Measurements from ENCODE around the gene CTPS1.
A peak's percentile ranks its signal among the peaks of the same experiment; 100 is the strongest.

CTPS1 gene

GRCh38 chr1:41003127-41003639 is 23.7 kb downstream of the CTPS1 start:
- DNase-seq = no peak

- no peak for DNase-seq
Observed at GRCh38 chr1:41003640-41004220, 24.2 kb downstream of the CTPS1 start.

DNA sequence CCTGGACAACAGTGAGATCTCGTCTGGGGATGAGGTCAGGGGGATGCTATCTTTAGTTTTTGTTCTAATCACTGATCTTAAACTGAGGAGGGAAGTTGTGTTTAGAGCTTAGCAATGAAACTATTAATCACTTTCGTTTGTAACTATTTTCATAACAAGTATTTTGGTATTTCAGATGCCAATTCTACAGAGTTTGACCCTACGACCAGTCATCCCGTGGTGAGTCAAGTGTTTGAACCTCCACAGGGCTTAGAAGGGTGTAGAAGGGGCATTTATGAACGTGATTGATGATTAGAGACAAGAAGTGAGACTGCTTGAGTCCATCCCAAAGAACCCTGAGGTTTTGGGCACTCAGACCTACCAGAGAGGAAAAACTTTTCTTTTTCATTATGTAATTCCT is 26.4 kb downstream of the CTPS1 start:
- DNase-seq = no peak

GRCh38 chr1:41006942-41007865 is 27.7 kb downstream of the CTPS1 start:
- DNase-seq = no peak

DNA sequence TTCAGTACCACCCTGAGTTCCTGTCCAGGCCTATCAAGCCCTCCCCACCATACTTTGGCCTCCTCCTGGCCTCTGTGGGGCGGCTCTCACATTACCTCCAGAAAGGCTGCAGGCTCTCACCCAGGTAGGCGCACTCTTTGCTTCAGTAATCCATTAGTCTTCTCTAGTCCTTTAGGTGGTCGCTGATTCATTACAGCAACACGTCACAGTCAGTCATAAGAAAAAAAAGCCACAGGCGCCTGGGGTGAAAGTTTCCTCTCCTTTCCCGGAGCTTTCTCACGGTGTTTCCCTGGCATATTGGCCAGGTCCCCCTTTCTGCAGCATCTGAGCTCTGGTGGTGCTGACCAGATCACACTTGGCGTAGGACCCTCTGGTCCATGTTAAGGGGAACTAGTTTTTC is 30.0 kb downstream of the CTPS1 start:
- DNase-seq = no peak

GRCh38 chr1:41010345-41010744 is 30.8 kb downstream of the CTPS1 start:
- DNase-seq = no peak

- peak; percentile 36 for DNase-seq
Observed at GRCh38 chr1:41013024-41013423, 33.5 kb downstream of the CTPS1 start.

GRCh38 chr1:41013796-41014195 is 34.3 kb downstream of the CTPS1 start:
- no peak for DNase-seq

DNA sequence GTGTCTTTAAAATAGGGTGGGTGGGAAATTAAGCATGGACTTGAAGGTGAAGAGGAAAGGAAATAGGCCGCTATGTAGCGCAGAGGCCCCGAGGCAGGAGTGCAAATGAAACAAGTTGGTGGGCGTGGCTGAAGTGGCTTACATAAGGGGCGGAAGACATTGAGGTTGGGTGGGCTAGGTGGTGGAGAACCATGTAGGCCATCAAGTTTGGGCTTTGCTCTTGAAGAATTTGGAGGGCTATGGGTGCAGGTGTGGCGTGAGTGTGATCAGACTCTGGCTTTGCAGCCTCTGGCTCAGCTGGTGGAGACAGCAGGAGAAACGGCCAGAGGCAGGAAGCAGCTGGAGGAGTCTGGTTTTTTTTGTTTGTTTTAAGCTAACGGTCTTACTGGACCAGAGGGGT is 35.4 kb downstream of the CTPS1 start:
- DNase-seq = no peak

DNA sequence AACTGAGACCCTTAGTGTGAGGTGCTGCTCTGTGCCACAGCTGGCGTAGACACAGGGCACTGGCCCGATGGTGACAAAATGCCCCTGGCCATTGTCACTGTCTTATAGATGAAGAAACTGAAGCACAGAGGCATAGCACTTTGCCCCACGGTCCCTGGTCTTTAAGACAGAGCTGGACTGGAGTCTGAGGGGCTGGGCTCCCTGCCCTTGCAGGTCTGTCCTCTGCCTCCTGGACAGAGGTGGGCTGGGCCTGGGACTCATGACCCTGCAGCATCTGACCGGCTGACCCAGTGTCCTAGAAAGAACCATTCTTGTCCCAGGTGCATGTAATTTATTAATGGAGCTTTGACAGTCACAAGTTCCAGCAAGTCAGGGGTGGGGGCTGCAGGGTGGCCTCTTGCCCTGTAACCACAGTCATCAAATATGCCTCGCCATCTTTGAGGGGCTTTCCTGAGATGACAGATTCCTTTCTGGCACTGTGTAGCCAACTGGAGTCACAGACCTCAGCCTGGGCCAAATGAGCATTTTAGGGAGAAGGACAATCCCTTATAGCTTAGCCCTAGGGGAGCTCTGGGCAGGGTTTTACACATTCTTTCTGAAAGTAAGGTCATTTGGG is 35.9 kb downstream of the CTPS1 start:
- no peak for DNase-seq

DNA sequence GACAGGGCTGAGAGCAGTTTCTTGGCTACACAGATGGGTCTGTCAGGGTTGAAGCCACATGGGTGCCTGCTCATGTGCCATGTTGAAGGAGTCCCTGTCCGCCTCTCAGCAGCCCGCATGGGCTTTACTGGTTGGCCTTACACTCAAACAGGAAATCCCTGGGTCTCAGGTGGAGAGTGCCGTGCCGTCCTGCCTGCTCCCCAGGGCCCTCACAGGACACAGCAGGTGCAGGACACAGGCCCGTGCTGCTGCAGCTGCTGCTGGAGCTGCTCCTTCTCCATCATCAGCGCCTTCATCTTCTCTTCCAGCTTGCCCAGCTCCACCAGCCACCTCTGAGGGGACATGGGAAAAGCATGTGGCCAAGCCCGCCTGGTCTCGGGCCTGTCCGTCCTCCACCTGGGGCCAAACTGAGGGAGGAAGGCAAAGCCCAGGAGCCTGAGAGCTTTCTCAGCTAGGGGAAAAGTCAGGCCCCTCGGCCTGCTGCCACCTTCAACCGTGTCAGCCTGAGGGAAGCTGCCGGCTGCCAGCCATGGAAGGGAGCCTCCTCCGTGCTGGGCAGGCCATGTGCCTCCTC is 36.5 kb downstream of the CTPS1 start:
- no peak for DNase-seq

GRCh38 chr1:41017141-41018017 is 37.9 kb downstream of the CTPS1 start:
- DNase-seq = no peak

GRCh38 chr1:41018018-41018410 is 38.5 kb downstream of the CTPS1 start:
- DNase-seq = no peak

- peak; percentile 8 for DNase-seq
Observed at GRCh38 chr1:41019353-41019745, 39.9 kb downstream of the CTPS1 start.

GRCh38 chr1:41020109-41020576 is 40.6 kb downstream of the CTPS1 start:
- peak; percentile 4 for DNase-seq

GRCh38 chr1:41020654-41021053 is 41.2 kb downstream of the CTPS1 start:
- peak; percentile 27 for DNase-seq

DNA sequence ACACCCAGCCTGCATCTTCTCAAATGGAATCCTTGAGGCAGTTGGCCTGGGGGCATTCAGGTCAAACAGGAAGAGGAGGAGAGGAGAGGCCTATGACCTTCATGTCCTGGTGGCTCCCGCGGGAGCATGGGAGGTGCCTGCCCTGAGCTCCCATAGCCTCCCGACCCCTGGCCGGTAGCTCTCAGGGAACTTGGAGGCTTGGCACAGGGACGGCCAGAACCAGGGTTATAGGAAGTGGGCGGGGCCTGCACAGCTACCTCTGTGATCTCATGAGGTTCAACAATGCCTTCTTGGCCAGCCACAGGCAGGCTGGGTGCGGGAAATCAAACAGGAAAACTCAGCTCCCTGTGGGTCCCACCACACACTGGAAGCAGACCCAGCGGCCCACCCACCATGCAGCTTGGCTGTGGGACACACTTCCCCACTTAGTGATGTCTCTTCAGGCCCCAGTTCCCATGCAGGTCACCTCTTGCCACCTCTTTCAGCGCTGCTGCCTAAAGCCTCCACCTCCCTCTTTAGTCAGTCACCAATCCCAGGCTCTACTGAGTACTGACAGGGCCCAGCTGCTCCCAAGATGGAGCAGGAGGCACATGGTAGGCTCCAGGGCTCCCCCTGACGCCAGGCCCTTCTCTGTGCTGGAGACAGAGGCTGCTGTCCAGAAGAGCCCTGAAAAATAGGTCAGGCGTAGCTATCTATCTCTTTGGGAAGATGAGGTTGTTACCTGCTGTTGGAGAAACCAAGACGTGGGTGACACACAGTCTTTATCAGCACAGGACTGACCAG is 42.2 kb downstream of the CTPS1 start, which contains the start of gene SLFNL1:
SLFNL1 (minus strand) TSS at position 200 of the 783 bp plus-strand sequence. CDS start 1,065 bp downstream, outside the sequence.
- DNase-seq = peak; percentile 33

- DNase-seq = no peak
Observed at GRCh38 chr1:41022424-41022823, 42.9 kb downstream of the CTPS1 start.

DNA sequence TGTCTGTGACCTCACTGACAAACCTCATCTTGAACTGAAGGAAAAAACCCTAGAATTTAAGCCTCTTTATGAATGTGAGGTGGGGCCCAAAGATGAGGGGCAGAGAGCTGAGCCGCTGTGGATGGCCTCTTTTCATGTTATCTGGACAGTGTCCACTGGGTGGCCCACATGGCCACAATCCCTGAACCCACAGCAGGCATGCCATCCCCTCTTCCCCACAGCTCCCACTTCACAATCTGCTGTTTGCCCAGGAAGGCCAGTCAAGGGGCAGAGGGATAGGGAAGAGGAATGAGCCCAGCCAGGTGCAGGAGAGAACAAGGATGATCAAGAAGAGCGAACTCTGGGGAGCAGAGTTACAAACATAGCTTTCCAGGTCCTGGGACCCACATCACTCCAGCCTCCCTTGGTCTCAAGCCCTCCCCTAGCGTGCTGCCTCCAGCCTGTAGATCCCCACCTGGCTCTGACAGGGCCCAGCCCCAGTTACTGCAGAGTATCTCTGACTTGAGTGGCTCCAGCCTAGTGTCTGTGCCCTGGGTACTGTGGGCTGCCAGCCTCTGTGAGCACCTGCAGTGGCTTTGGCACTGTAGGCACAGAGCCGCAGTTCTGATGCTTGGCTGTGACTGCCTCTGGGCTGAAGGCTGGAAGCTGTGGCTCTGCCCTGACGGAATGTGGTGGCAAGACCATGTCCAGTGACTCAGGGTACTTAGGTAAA is 43.9 kb downstream of the CTPS1 start:
- peak; percentile 22 for DNase-seq

DNA sequence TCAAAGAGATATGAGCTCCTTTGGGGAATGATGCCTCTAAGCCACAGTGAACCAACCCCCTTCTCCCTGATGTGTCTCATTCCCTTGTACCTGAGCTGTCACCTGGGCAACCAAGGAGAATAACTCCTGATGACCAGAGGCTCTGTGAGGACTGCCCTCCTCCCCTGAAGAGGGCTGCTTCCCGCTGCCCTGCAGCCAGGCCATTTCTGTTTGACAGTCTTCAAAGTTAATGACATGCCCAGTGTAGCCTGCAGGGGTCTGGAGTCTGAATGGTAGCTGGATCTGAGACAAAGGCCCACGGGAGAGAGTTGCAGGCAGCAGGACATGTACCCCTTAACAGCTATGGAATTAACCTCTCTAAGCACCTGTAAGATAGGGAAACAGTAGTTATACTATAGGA is 45.5 kb downstream of the CTPS1 start:
- DNase-seq = no peak
